Measurements from ENCODE around the gene RXRG. TPM values are rescaled to one million over a fixed set of nuclear protein-coding genes. Genes with fewer than 3 reads are reported as not detected.

Gene RXRG
- total RNA-seq, 4 donors from 2014 or later = 0.17 to 1.5 TPM; not detected in 2

GRCh38 chr1:165483412-165483811 lies 38.5 kb upstream of the RXRG start:
- TF ChIP-seq CTCF (IDR thresholded peaks at IDR 0.05; ENCODE audit: low read depth) = no peak

GRCh38 chr1:165481820-165482532 lies 37.0 kb upstream of the RXRG start:
- no peak for TF ChIP-seq CTCF (IDR thresholded peaks at IDR 0.05; ENCODE audit: low read depth)

GRCh38 chr1:165476776-165477175 lies 31.9 kb upstream of the RXRG start:
- TF ChIP-seq CTCF (IDR thresholded peaks at IDR 0.05; ENCODE audit: low read depth) = no peak

GRCh38 chr1:165474196-165474595 lies 29.3 kb upstream of the RXRG start:
- TF ChIP-seq CTCF (IDR thresholded peaks at IDR 0.05; ENCODE audit: low read depth) = no peak

- no peak for TF ChIP-seq CTCF (IDR thresholded peaks at IDR 0.05; ENCODE audit: low read depth)
These were observed 28.2 kb upstream of the RXRG start for GRCh38 chr1:165473081-165473480.

- no peak for TF ChIP-seq CTCF (IDR thresholded peaks at IDR 0.05; ENCODE audit: low read depth)
These were observed 23.9 kb upstream of the RXRG start for GRCh38 chr1:165468726-165469249.

- TF ChIP-seq CTCF (IDR thresholded peaks at IDR 0.05; ENCODE audit: low read depth) = no peak
These were observed 23.3 kb upstream of the RXRG start for GRCh38 chr1:165468253-165468652.
